22Rv1 (cell line): ENCODE results near the gene CCND1.

Experiments
- H3K27ac ChIP-seq: fragments of 450-650 bp; 2 replicates; pipeline ENCODE4 v1.5.1; 2017
- ZFX ChIP-seq: fragments of 450-650 bp; IDR thresholded peaks from 2 replicates; pipeline ENCODE4 v1.6.1; 2017; ENCODE audit warnings: antibody characterized with exemption, borderline replicate concordance
- TF ChIP-seq, protein P1 (sequence below): fragments of 450-650 bp; IDR thresholded peaks from 2 replicates; pipeline ENCODE4 v1.5.1; 2017; ENCODE audit warnings: mild to moderate bottlenecking

CCND1 gene

DNA sequence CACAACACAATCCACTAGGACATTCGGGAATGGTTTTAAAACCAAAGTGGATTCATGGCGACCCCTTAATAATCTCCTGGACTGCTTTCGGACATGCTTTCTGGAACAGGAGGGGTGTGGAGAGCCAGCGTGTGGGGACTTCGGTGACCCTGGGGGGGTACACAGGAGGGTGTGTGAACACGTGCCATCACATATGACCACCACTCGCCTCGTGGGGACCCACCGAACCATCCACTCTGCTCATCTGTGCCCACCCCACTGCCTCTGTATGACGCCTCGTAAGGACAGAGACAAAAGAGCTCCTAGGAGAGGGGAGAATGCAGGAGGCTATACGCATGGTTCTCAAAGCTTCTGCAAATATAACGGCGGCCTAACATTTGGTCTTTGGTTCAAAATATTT lies 25.3 kb downstream of the CCND1 start:
- TF ChIP-seq ZFX, result no peak
- TF ChIP-seq, protein P1, sequence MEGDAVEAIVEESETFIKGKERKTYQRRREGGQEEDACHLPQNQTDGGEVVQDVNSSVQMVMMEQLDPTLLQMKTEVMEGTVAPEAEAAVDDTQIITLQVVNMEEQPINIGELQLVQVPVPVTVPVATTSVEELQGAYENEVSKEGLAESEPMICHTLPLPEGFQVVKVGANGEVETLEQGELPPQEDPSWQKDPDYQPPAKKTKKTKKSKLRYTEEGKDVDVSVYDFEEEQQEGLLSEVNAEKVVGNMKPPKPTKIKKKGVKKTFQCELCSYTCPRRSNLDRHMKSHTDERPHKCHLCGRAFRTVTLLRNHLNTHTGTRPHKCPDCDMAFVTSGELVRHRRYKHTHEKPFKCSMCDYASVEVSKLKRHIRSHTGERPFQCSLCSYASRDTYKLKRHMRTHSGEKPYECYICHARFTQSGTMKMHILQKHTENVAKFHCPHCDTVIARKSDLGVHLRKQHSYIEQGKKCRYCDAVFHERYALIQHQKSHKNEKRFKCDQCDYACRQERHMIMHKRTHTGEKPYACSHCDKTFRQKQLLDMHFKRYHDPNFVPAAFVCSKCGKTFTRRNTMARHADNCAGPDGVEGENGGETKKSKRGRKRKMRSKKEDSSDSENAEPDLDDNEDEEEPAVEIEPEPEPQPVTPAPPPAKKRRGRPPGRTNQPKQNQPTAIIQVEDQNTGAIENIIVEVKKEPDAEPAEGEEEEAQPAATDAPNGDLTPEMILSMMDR, result no peak
- H3K27ac ChIP-seq, result no peak overlapping the region

DNA sequence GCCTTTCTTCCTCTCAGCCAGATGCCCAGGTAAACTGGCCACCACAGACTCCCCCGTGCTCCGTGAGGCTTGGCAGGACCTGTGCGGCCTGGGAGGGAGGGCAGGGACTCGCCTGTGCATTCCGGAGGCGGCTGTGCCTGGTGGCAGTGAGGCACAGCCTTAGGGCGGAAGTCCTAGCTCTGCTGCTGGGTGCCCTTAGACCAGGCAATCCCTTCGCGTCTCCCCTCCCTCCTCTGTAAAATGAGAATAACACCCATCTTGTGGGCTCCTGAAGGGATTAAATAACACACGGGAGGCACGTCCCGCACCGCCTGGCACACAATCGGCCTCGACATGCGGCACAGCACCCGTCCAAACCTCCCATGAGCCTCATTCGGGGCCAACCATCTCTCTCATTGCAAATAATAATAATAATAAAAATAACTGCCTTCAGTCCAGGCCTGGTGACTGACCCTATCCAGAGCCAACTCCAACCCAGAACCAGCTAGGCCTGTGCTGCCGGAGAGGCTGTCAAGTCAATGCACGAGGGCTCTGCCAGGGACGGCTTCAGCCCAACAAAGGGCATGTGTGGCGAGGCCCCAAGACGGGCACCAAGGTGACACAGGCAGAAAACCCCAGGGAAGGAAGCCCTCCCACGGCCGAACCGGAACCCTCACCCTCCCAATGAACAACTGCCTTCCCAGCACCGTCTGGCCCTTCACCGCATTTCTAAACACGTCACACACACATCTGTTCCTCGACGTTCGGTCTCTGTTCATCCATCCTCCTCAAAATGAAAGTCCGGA lies 26.0 kb downstream of the CCND1 start:
- no peak overlapping the region for H3K27ac ChIP-seq
- TF ChIP-seq, protein P1, result no peak
- no peak for TF ChIP-seq ZFX

DNA sequence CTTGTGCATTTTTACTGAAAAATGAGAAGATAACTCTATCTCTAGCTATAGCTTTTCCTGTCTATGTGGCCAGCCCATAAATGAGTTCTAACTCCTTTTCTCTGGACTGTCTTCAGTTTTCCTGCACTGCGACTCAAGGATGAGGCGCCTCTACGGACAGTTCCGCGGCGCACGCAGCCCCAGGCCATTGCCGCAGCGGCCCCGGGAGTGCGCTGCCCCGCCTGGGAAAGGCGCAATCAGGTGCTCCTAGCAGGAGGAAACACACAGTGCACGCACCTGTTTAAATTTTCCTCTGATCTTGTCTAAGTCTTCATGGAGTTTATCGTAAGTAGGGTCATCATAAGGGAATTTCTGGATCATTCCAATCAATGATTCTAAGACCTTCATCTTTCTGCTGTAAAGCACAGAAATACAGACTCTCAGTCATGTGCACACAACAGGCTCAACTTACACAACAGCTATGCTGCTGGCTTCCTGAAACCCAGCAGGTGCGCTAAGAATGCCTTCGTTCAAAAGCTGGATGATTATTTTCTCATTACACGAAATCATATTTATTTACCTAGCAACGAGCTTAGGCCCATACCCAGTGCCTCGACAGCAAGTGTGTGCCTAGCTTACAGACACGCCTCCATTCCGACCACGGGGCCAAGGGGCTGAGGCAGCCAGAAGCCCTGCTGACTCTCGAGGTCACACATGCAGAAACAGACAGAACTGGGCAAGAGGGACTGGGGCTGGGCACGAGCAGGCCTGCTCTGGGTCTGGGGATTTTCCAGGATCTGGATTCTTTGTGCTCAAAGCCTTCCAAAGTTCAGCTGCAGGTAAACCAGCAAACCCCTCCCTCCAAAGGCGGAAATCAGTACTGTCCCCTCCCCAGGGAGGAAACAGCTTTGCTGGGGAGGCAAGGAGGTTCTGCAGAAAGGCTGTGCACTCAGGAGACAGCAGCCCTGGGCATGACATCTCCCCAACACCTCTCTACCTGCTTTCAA lies 27.0 kb downstream of the CCND1 start:
- peak overlapping the region; percentile 27; the same call in 1 of the 2 replicates for H3K27ac ChIP-seq
- no peak for TF ChIP-seq ZFX
- TF ChIP-seq, protein P1, result no peak

DNA sequence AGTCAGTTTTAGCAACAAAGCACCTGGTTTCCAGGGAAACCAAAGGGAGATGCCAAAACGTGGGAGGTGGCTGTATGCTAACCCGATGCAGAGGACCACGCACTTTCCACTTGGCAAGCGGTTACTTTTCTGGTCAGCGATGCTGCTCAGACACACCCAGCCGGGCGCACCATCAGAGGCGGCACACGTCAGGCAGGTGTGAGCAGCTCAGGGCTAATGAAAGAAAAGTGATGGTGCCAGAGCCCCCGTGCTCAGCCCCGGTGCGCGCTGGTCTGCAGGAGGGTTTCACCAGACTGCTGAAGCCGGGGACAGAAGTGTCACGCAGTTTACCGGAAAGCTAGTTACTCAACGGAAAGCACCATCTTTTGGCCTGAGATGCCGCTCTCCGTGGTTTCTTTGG lies 28.5 kb downstream of the CCND1 start:
- TF ChIP-seq ZFX, result no peak
- TF ChIP-seq, protein P1, result no peak
- peak overlapping the region; percentile 46 for H3K27ac ChIP-seq

DNA sequence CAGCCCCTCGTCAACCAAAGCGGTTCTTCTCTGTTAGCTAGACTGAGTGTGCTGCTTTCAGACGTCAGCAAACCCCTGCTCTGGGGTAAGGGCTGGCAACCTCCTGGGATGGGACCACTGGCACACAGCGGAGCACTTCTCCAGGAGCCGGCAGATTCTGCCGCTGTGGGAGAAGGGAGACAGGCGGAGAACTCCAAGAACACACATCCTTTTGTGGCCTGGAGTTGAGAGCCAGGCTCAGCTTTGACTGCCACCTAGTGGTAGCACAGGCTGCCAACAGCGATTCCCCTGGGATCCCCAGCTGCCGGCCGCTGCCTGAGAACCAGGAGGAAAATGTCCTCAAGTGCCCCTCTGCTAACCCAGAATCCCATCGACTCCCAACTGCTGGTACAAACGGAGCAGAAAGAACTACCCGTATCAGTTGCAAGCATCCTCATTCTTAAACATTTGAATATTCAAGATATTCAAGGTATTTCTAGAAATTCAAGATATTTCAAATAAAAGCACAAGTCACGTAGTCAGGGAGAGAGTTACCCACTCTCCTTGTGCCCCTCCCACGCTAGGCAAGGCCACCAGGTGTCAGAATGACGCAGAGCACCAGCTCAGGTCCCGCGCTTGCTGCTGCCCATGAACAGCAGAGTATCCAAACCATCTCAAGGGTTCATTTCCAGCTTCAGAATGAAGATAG lies 29.3 kb downstream of the CCND1 start:
- peak overlapping the region; percentile 46 for H3K27ac ChIP-seq
- TF ChIP-seq, protein P1, result peak; percentile 95
- TF ChIP-seq ZFX, result no peak

DNA sequence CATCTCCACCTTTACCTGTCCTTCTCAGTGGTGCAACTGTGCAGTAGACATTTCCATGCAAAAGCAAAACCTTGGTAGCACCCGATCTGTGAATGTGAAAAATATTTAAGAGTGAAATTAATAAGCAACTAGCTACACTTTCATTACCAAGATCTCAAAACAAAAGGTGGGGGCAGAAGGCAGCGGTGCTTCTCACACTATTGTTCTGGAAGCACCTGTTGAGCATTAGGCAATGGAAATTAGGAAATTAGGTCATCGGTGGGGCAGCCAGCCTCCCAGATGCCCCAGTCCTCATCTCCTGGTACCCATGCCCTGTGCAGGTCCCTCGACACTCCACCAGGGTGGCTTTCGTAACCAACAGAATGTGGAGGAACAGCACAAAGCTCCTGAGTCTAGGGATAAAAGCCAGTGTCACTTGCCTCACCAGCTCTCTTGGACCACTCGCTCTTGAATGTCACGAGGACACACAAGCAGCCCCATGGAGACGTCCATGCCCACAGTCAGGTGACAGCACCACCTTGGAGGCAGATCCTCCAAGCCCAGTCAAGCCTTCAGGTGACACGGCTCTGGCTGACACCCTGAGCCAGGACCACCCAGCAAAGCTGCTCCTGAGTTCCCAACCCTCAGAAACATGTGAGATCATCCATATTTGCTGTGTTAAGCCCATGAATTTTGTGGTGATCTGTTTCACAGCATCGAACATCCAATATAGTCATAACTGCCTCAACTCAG lies 30.9 kb downstream of the CCND1 start:
- peak overlapping the region; percentile 46; the same call in 1 of the 2 replicates for H3K27ac ChIP-seq
- no peak for TF ChIP-seq ZFX
- TF ChIP-seq, protein P1, result no peak
